Measurements from ENCODE around the gene CTSC. TPM values are rescaled to one million over a fixed set of nuclear protein-coding genes. Genes with fewer than 3 reads are reported as not detected.

The CTSC gene
- total RNA-seq, 4 donors from 2014 or later, result 24.5 to 59.0 (median 31.6) TPM

- Histone ChIP-seq H3K4me3 (no peak overlapping the region), H3K9me3 (no peaks in the 10 kb centered on the region), H3K27ac (no peak overlapping the region), H3K36me3 (no peaks in the 10 kb centered on the region), H3K4me1 (no peaks in the 10 kb centered on the region), H3K27me3 (no peaks in the 10 kb centered on the region)
- 58% methylated on average over 3 of the region's 3 CpGs for WGBS
- no peak for DNase-seq (ENCODE audit: low spot score in 2 of 2)
- TF ChIP-seq EP300 (IDR thresholded peaks at IDR 0.05) (no peak), POLR2AphosphoS5 (IDR thresholded peaks at IDR 0.05) (no peak), POLR2A (IDR thresholded peaks at IDR 0.05) (no peak), CTCF (IDR thresholded peaks at IDR 0.05) (no peak)
These were observed 29.8 kb upstream of the CTSC start for GRCh38 chr11:88367310-88367709.

GRCh38 chr11:88363648-88364065, 26.1 kb upstream of the CTSC start:
- Histone ChIP-seq H3K4me1 (no peaks in the 10 kb centered on the region), H3K9me3 (no peaks in the 10 kb centered on the region), H3K27ac (no peak overlapping the region), H3K27me3 (no peaks in the 10 kb centered on the region), H3K36me3 (no peaks in the 10 kb centered on the region), H3K4me3 (no peak overlapping the region)
- TF ChIP-seq CTCF (IDR thresholded peaks at IDR 0.05) (no peak), POLR2AphosphoS5 (IDR thresholded peaks at IDR 0.05) (no peak), POLR2A (IDR thresholded peaks at IDR 0.05) (no peak)
- 83% methylated on average over 2 of the region's 2 CpGs for WGBS
- no peak for DNase-seq (ENCODE audit: low spot score in 2 of 2)

- Histone ChIP-seq H3K36me3 (no peaks in the 10 kb centered on the region), H3K4me1 (no peaks in the 10 kb centered on the region), H3K4me3 (no peak overlapping the region), H3K27me3 (no peaks in the 10 kb centered on the region), H3K27ac (no peak overlapping the region), H3K9me3 (no peaks in the 10 kb centered on the region)
- WGBS, result 94% methylated on average over 1 of the region's 1 CpG
- TF ChIP-seq POLR2AphosphoS5 (IDR thresholded peaks at IDR 0.05) (no peak), POLR2A (IDR thresholded peaks at IDR 0.05) (no peak), EP300 (IDR thresholded peaks at IDR 0.05) (no peak), CTCF (IDR thresholded peaks at IDR 0.05) (no peak)
- DNase-seq (ENCODE audit: low spot score in 2 of 2), result no peak
These were observed 25.5 kb upstream of the CTSC start for GRCh38 chr11:88363004-88363403.

GRCh38 chr11:88360141-88360540, 22.6 kb upstream of the CTSC start:
- DNase-seq (ENCODE audit: low spot score in 2 of 2), result no peak
- no peaks in the 10 kb centered on the region for H3K9me3 ChIP-seq
- H3K4me1 ChIP-seq, result no peaks in the 10 kb centered on the region
- WGBS, result 100% methylated on average over 1 of the region's 1 CpG
- no peaks in the 10 kb centered on the region for H3K27me3 ChIP-seq
- no peak for TF ChIP-seq POLR2AphosphoS5 (IDR thresholded peaks at IDR 0.05)
- no peak for TF ChIP-seq CTCF (IDR thresholded peaks at IDR 0.05)
- TF ChIP-seq POLR2A (IDR thresholded peaks at IDR 0.05), result no peak
- TF ChIP-seq EP300 (IDR thresholded peaks at IDR 0.05), result no peak
- no peaks in the 10 kb centered on the region for H3K36me3 ChIP-seq
- no peak overlapping the region for H3K4me3 ChIP-seq
- H3K27ac ChIP-seq, result no peak overlapping the region

GRCh38 chr11:88359541-88359940, 22.0 kb upstream of the CTSC start:
- no peak for TF ChIP-seq POLR2A (IDR thresholded peaks at IDR 0.05)
- no peak for TF ChIP-seq EP300 (IDR thresholded peaks at IDR 0.05)
- TF ChIP-seq POLR2AphosphoS5 (IDR thresholded peaks at IDR 0.05), result no peak
- no peak for TF ChIP-seq CTCF (IDR thresholded peaks at IDR 0.05)
- no peaks in the 10 kb centered on the region for H3K9me3 ChIP-seq
- H3K4me3 ChIP-seq, result no peak overlapping the region
- no peaks in the 10 kb centered on the region for H3K36me3 ChIP-seq
- 82% methylated on average over 1 of the region's 1 CpG for WGBS
- DNase-seq (ENCODE audit: low spot score in 2 of 2), result no peak
- no peak overlapping the region for H3K27ac ChIP-seq
- no peaks in the 10 kb centered on the region for H3K27me3 ChIP-seq
- H3K4me1 ChIP-seq, result no peaks in the 10 kb centered on the region
